Measurements from ENCODE around the gene APPL2. TPM values are rescaled to one million over a fixed set of nuclear protein-coding genes. Genes with fewer than 3 reads are reported as not detected.

APPL2 gene
- total RNA-seq, 1 experiment from 2014 or later, result 35.5 TPM

DNA sequence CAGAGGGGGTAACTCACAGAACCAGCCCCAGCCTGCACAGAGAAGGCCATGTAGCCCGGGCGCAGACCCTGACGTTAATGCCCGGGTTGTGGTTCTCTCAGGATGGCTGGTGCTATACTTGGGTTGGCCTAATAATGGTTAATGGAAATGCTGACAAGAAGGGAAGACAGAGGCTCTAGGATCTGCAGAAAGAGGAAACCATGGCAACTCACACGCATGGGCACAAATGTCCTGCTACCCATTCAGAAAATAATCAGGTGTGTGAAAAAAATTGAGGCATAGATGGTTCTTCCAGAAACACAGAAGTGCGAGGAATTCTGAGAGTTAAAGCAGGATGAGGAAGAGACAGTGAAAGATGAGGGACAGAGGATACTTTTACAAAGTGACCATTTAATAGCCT lies 33.8 kb downstream of the APPL2 start:
- no peak overlapping the region for H3K27ac Mint-ChIP-seq (ENCODE audit: low read depth, unreplicated experiment)
- peaks cover 67% of the 10 kb centered on the region for H3K36me3 Mint-ChIP-seq (ENCODE audit: insufficient read depth, unreplicated experiment)
- DNase-seq (ENCODE audit: unreplicated experiment), result no peak
- no TSS peak for BruUV-seq (replicated peaks)
- no peaks in the 10 kb centered on the region for H3K9me3 Mint-ChIP-seq (ENCODE audit: unreplicated experiment)
- ChIA-PET CTCF (interaction anchor here (0.7 kb wide), 1 partner anchor 997 kb away, joined by 3 read pairs; no protein-coding TSS in a partner anchor), POLR2A (no interaction called here)
- H3K27me3 Mint-ChIP-seq (ENCODE audit: insufficient read depth, unreplicated experiment), result no peaks in the 10 kb centered on the region
- H3K4me3 Mint-ChIP-seq (ENCODE audit: unreplicated experiment), result no peak overlapping the region
- TF ChIP-seq CTCF (IDR thresholded peaks at IDR 0.05; ENCODE audit: unreplicated experiment), result no peak
- intact Hi-C loops (cut with micrococcal nuclease), result loop anchor here (10.0 kb wide), 1 partner anchor 183 kb away; no protein-coding TSS in a partner anchor
- no peaks in the 10 kb centered on the region for H3K4me1 Mint-ChIP-seq (ENCODE audit: insufficient read depth, unreplicated experiment)

GRCh38 chr12:105201299-105201698 lies 34.7 kb downstream of the APPL2 start:
- TF ChIP-seq CTCF (IDR thresholded peaks at IDR 0.05; ENCODE audit: unreplicated experiment), result no peak
- no peak for DNase-seq (ENCODE audit: unreplicated experiment)
- POLR2A ChIA-PET, result no interaction called here
- CTCF ChIA-PET, result interaction anchor here (0.6 to 1.1 kb wide), 5 partner anchors 10 to 996 kb away, joined by 3 read pairs; no protein-coding TSS in a partner anchor
- H3K27ac Mint-ChIP-seq (ENCODE audit: low read depth, unreplicated experiment), result no peak overlapping the region
- no peaks in the 10 kb centered on the region for H3K27me3 Mint-ChIP-seq (ENCODE audit: insufficient read depth, unreplicated experiment)
- intact Hi-C loops (cut with micrococcal nuclease), result loop anchor here (10.0 kb wide), 1 partner anchor 184 kb away; no protein-coding TSS in a partner anchor
- H3K4me3 Mint-ChIP-seq (ENCODE audit: unreplicated experiment), result no peak overlapping the region
- H3K9me3 Mint-ChIP-seq (ENCODE audit: unreplicated experiment), result no peaks in the 10 kb centered on the region
- no TSS peak for BruUV-seq (replicated peaks)
- H3K36me3 Mint-ChIP-seq (ENCODE audit: insufficient read depth, unreplicated experiment), result peaks cover 72% of the 10 kb centered on the region
- H3K4me1 Mint-ChIP-seq (ENCODE audit: insufficient read depth, unreplicated experiment), result no peaks in the 10 kb centered on the region

GRCh38 chr12:105200385-105200784 lies 35.6 kb downstream of the APPL2 start:
- ChIA-PET CTCF (interaction anchor here (0.6 kb wide), 2 partner anchors 93 to 174 kb away, joined by 3 to 4 read pairs; no protein-coding TSS in a partner anchor), POLR2A (no interaction called here)
- no peaks in the 10 kb centered on the region for H3K9me3 Mint-ChIP-seq (ENCODE audit: unreplicated experiment)
- H3K27ac Mint-ChIP-seq (ENCODE audit: low read depth, unreplicated experiment), result no peak overlapping the region
- H3K4me1 Mint-ChIP-seq (ENCODE audit: insufficient read depth, unreplicated experiment), result no peaks in the 10 kb centered on the region
- H3K27me3 Mint-ChIP-seq (ENCODE audit: insufficient read depth, unreplicated experiment), result no peaks in the 10 kb centered on the region
- H3K36me3 Mint-ChIP-seq (ENCODE audit: insufficient read depth, unreplicated experiment), result peaks cover 72% of the 10 kb centered on the region
- DNase-seq (ENCODE audit: unreplicated experiment), result no peak
- intact Hi-C loops (cut with micrococcal nuclease), result loop anchor here (10.0 kb wide), 1 partner anchor 184 kb away; no protein-coding TSS in a partner anchor
- no peak overlapping the region for H3K4me3 Mint-ChIP-seq (ENCODE audit: unreplicated experiment)
- BruUV-seq (replicated peaks), result no TSS peak
- TF ChIP-seq CTCF (IDR thresholded peaks at IDR 0.05; ENCODE audit: unreplicated experiment), result no peak

DNA sequence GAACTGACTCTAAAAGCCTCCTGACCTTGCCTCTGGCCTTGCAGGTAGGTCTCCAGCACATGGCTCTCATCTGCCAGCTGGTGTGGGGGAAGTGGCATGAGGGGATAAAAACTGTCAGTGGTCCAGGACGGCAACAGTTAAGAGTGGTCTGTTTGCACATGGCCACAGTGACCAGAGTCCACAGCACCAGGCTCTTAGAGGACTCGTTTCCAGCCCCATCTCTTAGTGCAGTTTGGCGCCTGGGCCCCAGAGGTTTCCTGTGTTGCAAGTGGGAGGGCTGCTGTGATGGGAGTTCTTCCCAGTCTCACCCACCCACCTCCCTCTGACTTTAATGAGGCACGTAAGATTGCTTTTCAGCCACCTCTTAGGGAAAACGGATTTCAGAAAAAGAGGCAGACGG lies 37.0 kb downstream of the APPL2 start:
- H3K27ac Mint-ChIP-seq (ENCODE audit: low read depth, unreplicated experiment), result peak overlapping the region; percentile 51
- no peaks in the 10 kb centered on the region for H3K4me1 Mint-ChIP-seq (ENCODE audit: insufficient read depth, unreplicated experiment)
- no TSS peak for BruUV-seq (replicated peaks)
- CTCF ChIA-PET, result no interaction called here
- H3K36me3 Mint-ChIP-seq (ENCODE audit: insufficient read depth, unreplicated experiment), result peaks cover 74% of the 10 kb centered on the region
- intact Hi-C loops (cut with micrococcal nuclease), result loop anchor here (10.0 kb wide), 1 partner anchor 554 kb away; no protein-coding TSS in a partner anchor
- no peaks in the 10 kb centered on the region for H3K9me3 Mint-ChIP-seq (ENCODE audit: unreplicated experiment)
- POLR2A ChIA-PET, result interaction anchor here (1.0 to 1.1 kb wide), 4 partner anchors 16 to 180 kb away, joined by 3 to 4 read pairs (median 3); no protein-coding TSS in a partner anchor
- no peak for TF ChIP-seq CTCF (IDR thresholded peaks at IDR 0.05; ENCODE audit: unreplicated experiment)
- no peaks in the 10 kb centered on the region for H3K27me3 Mint-ChIP-seq (ENCODE audit: insufficient read depth, unreplicated experiment)
- no peak overlapping the region for H3K4me3 Mint-ChIP-seq (ENCODE audit: unreplicated experiment)
- DNase-seq (ENCODE audit: unreplicated experiment), result no peak
